Measurements from ENCODE around the gene ATXN10.

Gene ATXN10

DNA sequence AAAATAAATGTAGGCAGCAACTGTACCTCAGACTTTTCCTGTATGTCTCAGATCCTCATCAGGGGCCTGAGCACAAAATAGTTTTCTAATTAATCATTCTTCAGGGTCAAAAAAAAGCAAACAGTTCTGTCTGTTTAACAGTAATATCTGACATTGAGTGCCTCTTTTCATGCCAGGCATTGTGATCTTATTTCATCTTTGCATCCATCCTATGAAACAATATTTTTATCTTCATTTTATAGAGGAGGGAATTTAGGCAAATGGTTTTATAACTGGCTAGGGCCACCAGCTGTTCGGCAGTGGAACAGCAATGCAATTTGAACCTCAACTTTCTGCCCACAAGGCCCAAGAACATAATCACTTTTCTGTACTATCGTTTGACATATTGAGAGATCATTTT lies 159.8 kb downstream of the ATXN10 start:
- H3K4me3 ChIP-seq (ENCODE audit: control insufficient read depth, low read depth, low read length) = no peak overlapping the region
- peak; percentile 28 for DNase-seq (ENCODE audit: low read depth)
- TF ChIP-seq, protein P1, sequence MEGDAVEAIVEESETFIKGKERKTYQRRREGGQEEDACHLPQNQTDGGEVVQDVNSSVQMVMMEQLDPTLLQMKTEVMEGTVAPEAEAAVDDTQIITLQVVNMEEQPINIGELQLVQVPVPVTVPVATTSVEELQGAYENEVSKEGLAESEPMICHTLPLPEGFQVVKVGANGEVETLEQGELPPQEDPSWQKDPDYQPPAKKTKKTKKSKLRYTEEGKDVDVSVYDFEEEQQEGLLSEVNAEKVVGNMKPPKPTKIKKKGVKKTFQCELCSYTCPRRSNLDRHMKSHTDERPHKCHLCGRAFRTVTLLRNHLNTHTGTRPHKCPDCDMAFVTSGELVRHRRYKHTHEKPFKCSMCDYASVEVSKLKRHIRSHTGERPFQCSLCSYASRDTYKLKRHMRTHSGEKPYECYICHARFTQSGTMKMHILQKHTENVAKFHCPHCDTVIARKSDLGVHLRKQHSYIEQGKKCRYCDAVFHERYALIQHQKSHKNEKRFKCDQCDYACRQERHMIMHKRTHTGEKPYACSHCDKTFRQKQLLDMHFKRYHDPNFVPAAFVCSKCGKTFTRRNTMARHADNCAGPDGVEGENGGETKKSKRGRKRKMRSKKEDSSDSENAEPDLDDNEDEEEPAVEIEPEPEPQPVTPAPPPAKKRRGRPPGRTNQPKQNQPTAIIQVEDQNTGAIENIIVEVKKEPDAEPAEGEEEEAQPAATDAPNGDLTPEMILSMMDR (conservative IDR thresholded peaks at IDR 0.05; ENCODE audit: control insufficient read depth, insufficient read depth, low read depth, low read length) = peak; percentile 67

DNA sequence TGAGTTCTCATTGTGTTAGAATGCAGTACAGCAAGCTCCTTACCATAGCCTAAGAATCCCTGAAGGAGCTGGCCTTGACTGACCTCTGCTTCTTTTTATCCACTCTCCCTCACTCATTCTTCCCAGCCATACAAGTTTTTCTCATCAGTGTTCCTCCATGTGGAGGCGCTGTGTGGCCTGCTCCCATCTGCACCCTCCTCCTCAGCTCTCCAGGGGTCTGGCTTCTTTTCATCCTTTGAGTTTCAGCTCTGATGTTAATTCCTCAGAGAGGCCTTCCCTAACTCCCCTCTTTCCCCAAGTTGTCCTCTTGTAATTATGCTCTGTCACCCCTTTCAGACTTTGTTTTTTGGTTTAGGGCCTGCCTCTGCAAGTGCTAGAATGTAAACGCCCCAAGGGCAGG lies 160.5 kb downstream of the ATXN10 start:
- H3K4me3 ChIP-seq (ENCODE audit: control insufficient read depth, low read depth, low read length) = no peak overlapping the region
- TF ChIP-seq, protein P1 (conservative IDR thresholded peaks at IDR 0.05; ENCODE audit: control insufficient read depth, insufficient read depth, low read depth, low read length) = peak; percentile 3
- DNase-seq (ENCODE audit: low read depth) = no peak

DNA sequence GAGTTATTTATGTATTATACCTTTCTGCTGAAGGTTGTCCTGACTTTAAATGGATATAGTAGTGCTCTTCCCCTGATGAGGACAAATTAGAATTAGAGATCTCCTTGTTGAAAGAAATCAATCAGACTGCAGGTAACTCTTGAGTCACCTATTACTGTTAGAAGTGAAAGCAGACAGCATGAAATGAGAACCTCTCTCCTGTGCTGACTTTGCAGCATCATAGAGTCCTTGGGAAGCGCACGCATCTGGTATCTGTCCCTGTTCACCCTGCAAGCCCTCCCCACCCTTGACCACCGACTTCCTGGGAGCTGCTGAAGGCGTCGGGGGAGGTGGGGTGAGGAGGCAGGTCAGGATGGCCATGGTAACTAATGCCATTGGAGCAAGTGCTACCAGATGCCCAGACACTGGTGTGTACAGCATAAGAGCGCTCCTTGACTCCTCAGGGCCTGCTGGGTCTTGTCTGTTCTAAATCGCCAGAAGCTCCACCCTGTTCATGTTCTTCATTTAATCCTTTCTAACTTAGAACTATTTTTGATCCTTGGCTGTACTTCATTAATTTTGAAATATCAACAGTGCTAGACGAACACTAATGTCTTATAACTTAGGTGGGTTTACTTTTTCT lies 161.4 kb downstream of the ATXN10 start:
- no peak overlapping the region for H3K4me3 ChIP-seq (ENCODE audit: control insufficient read depth, low read depth, low read length)
- TF ChIP-seq, protein P1 (conservative IDR thresholded peaks at IDR 0.05; ENCODE audit: control insufficient read depth, insufficient read depth, low read depth, low read length) = no peak
- DNase-seq (ENCODE audit: low read depth) = no peak

DNA sequence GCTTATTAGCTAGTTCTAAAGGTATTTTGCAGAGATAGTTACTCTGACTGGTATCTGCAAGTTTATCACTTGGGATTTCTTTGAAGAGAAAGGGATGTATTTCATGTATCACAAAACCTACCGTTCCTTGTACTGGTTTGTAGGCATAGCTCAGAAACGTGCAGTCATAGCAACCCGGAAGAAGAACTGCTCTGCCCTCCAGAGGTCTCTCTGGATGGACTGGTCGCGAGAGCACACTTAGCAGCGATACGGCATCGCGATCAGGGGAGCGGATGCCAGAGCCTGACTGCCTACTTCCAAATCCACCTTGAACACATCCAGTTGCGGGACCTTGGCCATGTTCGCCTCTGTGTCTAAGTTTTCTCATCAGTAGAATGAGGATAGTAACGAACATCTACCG lies 162.0 kb downstream of the ATXN10 start:
- H3K4me3 ChIP-seq (ENCODE audit: control insufficient read depth, low read depth, low read length) = no peak overlapping the region
- TF ChIP-seq, protein P1 (conservative IDR thresholded peaks at IDR 0.05; ENCODE audit: control insufficient read depth, insufficient read depth, low read depth, low read length) = no peak
- no peak for DNase-seq (ENCODE audit: low read depth)

DNA sequence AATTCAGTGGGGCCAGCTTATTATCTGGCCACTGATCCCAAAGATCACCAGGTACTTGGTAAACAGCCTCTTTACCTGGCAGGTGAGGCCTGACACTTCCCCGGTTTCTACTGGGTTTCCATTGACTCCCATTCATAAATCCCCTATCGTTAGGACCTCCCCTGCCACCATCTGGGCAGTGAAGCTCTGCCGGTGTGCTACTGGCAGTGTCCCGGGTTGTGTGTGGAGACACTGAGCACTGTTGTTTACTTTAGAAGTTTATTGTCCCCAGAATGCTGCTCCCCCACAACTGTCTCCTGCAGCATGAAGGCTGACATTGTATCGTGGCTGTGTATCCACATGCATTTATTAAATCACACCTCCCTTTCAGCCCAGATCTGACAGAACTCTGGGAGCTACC lies 162.6 kb downstream of the ATXN10 start:
- no peak for DNase-seq (ENCODE audit: low read depth)
- TF ChIP-seq, protein P1 (conservative IDR thresholded peaks at IDR 0.05; ENCODE audit: control insufficient read depth, insufficient read depth, low read depth, low read length) = no peak
- no peak overlapping the region for H3K4me3 ChIP-seq (ENCODE audit: control insufficient read depth, low read depth, low read length)

DNA sequence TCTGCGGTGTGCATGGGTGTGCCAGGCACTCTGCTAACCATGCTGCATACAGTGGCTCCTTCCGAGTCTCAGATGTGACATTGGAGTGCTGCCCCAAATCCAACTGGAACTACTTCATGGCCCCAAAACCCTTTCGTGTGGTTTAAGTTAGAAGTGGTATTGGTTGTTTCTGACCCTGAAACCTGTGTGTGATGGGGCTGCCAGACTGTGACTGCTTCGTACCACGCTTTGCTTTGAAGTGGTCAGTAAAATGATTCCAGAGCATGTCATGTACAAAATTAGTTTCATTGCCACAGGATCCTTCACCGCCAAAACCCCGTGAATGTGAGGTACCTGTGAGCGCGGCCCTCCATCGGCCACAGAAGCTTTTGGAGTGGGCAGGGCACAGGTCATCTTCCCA lies 163.2 kb downstream of the ATXN10 start:
- TF ChIP-seq, protein P1 (conservative IDR thresholded peaks at IDR 0.05; ENCODE audit: control insufficient read depth, insufficient read depth, low read depth, low read length) = no peak
- no peak for DNase-seq (ENCODE audit: low read depth)
- no peak overlapping the region for H3K4me3 ChIP-seq (ENCODE audit: control insufficient read depth, low read depth, low read length)

Measured in fibroblast of mammary gland (primary cell).